ENCODE results near the gene SLC9A6. TPM values are rescaled to one million over a fixed set of nuclear protein-coding genes. Genes with fewer than 3 reads are reported as not detected.

The SLC9A6 gene
- total and polyA plus RNA-seq, 2 donors (not counting 3 experiments of a cell fraction or from before 2014, with no cell fraction given), result 8.1 to 15.5 TPM

GRCh38 chrX:136021160-136021559, 35.9 kb downstream of the SLC9A6 start:
- ChIA-PET POLR2A (no interaction called here), CTCF (interaction anchor here (1.7 kb wide), 1 partner anchor 142 kb away, joined by 6 read pairs; no protein-coding TSS in a partner anchor)
- no peak for TF ChIP-seq POLR2A (IDR thresholded peaks at IDR 0.05; ENCODE audit: low read depth, low read length)
- TF ChIP-seq FOS (IDR thresholded peaks at IDR 0.05; ENCODE audit: borderline replicate concordance, insufficient read depth, low read length), result no peak
- no peak for TF ChIP-seq CTCF (IDR thresholded peaks at IDR 0.05; ENCODE audit: extremely low read depth in 1 of 2, insufficient read depth in 1 of 2, low read depth in 1 of 2, low read length in 2 of 2)
- no peak for TF ChIP-seq POLR2AphosphoS5 (IDR thresholded peaks at IDR 0.05; ENCODE audit: insufficient read depth, low read depth, low read length)
- TF ChIP-seq JUN (IDR thresholded peaks at IDR 0.05; ENCODE audit: borderline replicate concordance, insufficient read depth, insufficient read length, low read depth), result no peak
- TF ChIP-seq MAX (IDR thresholded peaks at IDR 0.05; ENCODE audit: insufficient read depth, insufficient read length), result no peak
- no peak for TF ChIP-seq EZH2 (IDR thresholded peaks at IDR 0.05; ENCODE audit: borderline replicate concordance, low read depth, low read length, severe bottlenecking)
- TF ChIP-seq MYC (IDR thresholded peaks at IDR 0.05; ENCODE audit: low read depth, low read length), result no peak
- no peak for TF ChIP-seq GATA2 (IDR thresholded peaks at IDR 0.05; ENCODE audit: insufficient read depth, insufficient read length, low read depth, low read length)
- Histone ChIP-seq H3K27ac (ENCODE audit: insufficient read depth, low read depth, low read length) (peak overlapping the region; percentile 87), H3K27me3 (ENCODE audit: control insufficient read depth in 2 of 2, insufficient read depth in 2 of 2, low read length in 2 of 2) (no peaks in the 10 kb centered on the region), H3K4me3 (replicated peaks in 1 of 3; ENCODE audit: insufficient read depth in 1 of 3, low read depth in 1 of 3, low read length in 3 of 3) (no peak overlapping the region), H3K9ac (replicated peaks; ENCODE audit: extremely low read depth, insufficient read depth, low read length) (no peak overlapping the region), H3K79me2 (ENCODE audit: control insufficient read depth, insufficient read depth, low read length) (no peaks in the 10 kb centered on the region), H3K36me3 (ENCODE audit: control insufficient read depth in 2 of 2, extremely low read depth in 1 of 2, insufficient read depth in 2 of 2, low read length in 2 of 2) (no peaks in the 10 kb centered on the region), H3K4me1 (ENCODE audit: control insufficient read depth, extremely low read depth, insufficient read depth, low read length) (peaks cover 19% of the 10 kb centered on the region), H3K9me3 (replicated peaks; ENCODE audit: control insufficient read depth, insufficient read depth, low read length) (no peaks in the 10 kb centered on the region), H3K9me1 (replicated peaks; ENCODE audit: control insufficient read depth, extremely low read depth, insufficient read depth, low read length) (no peaks in the 10 kb centered on the region), H2AFZ (ENCODE audit: low read depth, low read length) (no peak overlapping the region), H3K4me2 (ENCODE audit: insufficient read depth, low read length) (no peak overlapping the region), H4K20me1 (replicated peaks; ENCODE audit: control insufficient read depth, extremely low read depth, insufficient read depth, low read length) (no peaks in the 10 kb centered on the region)
- dilution Hi-C loops (cut with MboI; ENCODE audit: extremely low pct_ligation_motif_present, low sequenced_read_pairs), result no loop called here
- no peak for DNase-seq (ENCODE audit: low read depth, low spot score)
- FAIRE-seq, result no peak
- intact Hi-C loops (cut with micrococcal nuclease), result loop anchor here (10.0 kb wide), 1 partner anchor 474 kb away; the partner anchor contains the start of gene HTATSF1
- no TSS peak for BruUV-seq (replicated peaks)

All from endothelial cell of umbilical vein (primary cell).